K562 (cell line): ENCODE data around the gene CRABP2. TPM values are rescaled to one million over a fixed set of nuclear protein-coding genes. Genes with fewer than 3 reads are reported as not detected.

Experiments
- BRD4 ChIP-seq: fragments of 200-600 bp; sonication (generic); IDR thresholded peaks from 2 replicates; pipeline ENCODE4 v1.6.1; 2017; ENCODE audit warnings: inconsistent platforms
- CBFA2T2 ChIP-seq: fragments of 450-650 bp; conservative IDR thresholded peaks from 2 replicates; pipeline ENCODE4 v1.6.1; 2017; ENCODE audit warnings: mild to moderate bottlenecking
- CBX1 ChIP-seq: sonication (generic); IDR thresholded peaks from 2 replicates; pipeline ENCODE4 v1.6.1; 2016; ENCODE audit warnings: antibody characterized with exemption, low read depth, mild to moderate bottlenecking
- CHD1 ChIP-seq: fragments of 200-600 bp; sonication (generic); IDR thresholded peaks from one replicate; pipeline ENCODE4 v1.6.1; 2012; ENCODE audit warnings: mild to moderate bottlenecking, moderate library complexity, low read length, inconsistent platforms
- ETV5 ChIP-seq: sonication (generic); formaldehyde crosslinking; IDR thresholded peaks from 2 replicates; pipeline ENCODE4 v1.4.0; 2020; ENCODE audit warnings: low read depth, mild to moderate bottlenecking, missing genetic modification reagents
- FIP1L1 ChIP-seq: fragments of 200-400 bp; formaldehyde crosslinking; IDR thresholded peaks from 2 replicates; pipeline ENCODE4 v1.6.1; 2018; ENCODE audit warnings: mild to moderate bottlenecking, low read depth, low read length; ENCODE audit not compliant: poor library complexity, severe bottlenecking
- LCOR ChIP-seq: sonication (generic); formaldehyde crosslinking; IDR thresholded peaks from 2 replicates; pipeline ENCODE4 v1.8.0; 2022; ENCODE audit warnings: mild to moderate bottlenecking, missing genetic modification reagents
- MAFG ChIP-seq: fragments of 450-650 bp; conservative IDR thresholded peaks from 2 replicates; pipeline ENCODE4 v1.6.1; 2016; ENCODE audit warnings: missing genetic modification characterization, missing compliant biosample characterization
- MCM2 ChIP-seq: fragments of 450-650 bp; IDR thresholded peaks from 2 replicates; pipeline ENCODE4 v1.6.1; 2017; ENCODE audit warnings: low read depth, mild to moderate bottlenecking
- PRPF4 ChIP-seq: fragments of 200-400 bp; formaldehyde crosslinking; IDR thresholded peaks from one replicate; pipeline ENCODE4 v1.6.1; 2017; ENCODE audit warnings: low read length, low read depth, mild to moderate bottlenecking; ENCODE audit not compliant: insufficient read depth, poor library complexity, severe bottlenecking
- SIN3A ChIP-seq, 2 experiments: fragments of 150-350 bp in 1 of 2; IDR thresholded peaks; 2 replicates each; pipeline ENCODE4 v1.6.1; 2011 to 2016; ENCODE audit warnings: borderline replicate concordance in 2 of 2, low read depth in 2 of 2, low read length in 2 of 2, mild to moderate bottlenecking in 2 of 2, moderate library complexity in 2 of 2; ENCODE audit not compliant: control insufficient read depth in 1 of 2
- SRSF1 ChIP-seq: fragments of 200-400 bp; formaldehyde crosslinking; IDR thresholded peaks from 2 replicates; pipeline ENCODE4 v1.6.1; 2017; ENCODE audit warnings: mild to moderate bottlenecking, low read depth, low read length, moderate library complexity
- TEAD1 ChIP-seq, 2 experiments: fragments of 450-650 bp in 1 of 2; sonication (generic) in 1 of 2; formaldehyde crosslinking; IDR thresholded peaks; 2 replicates each; pipeline versions ENCODE4 v1.4.0 to v1.8.0; 2020 to 2022; ENCODE audit warnings: mild to moderate bottlenecking in 2 of 2, missing genetic modification reagents in 1 of 2
- TSC22D4 ChIP-seq: fragments of 450-650 bp; IDR thresholded peaks from 2 replicates; pipeline ENCODE4 v1.6.1; 2016; ENCODE audit warnings: missing genetic modification characterization, missing biosample characterization, control low read depth
- U2AF1 ChIP-seq: fragments of 200-400 bp; formaldehyde crosslinking; optimal IDR thresholded peaks from 2 replicates; pipeline ENCODE3; 2017; ENCODE audit warnings: mild to moderate bottlenecking, low read depth, low read length, moderate library complexity
- ZNF146 ChIP-seq: IDR thresholded peaks from one replicate; pipeline ENCODE4 v1.6.1; 2018; ENCODE audit warnings: missing compliant biosample characterization; ENCODE audit not compliant: unreplicated experiment
- ZNF165 ChIP-seq: fragments of 250-450 bp; sonication (Bioruptor Pico); IDR thresholded peaks from 2 replicates; pipeline ENCODE4 v1.4.0; 2020; ENCODE audit warnings: borderline replicate concordance
- ZNF444 ChIP-seq: fragments of 250-450 bp; sonication (Bioruptor Pico); IDR thresholded peaks from 2 replicates; pipeline ENCODE4 v1.4.0; 2020; ENCODE audit warnings: mild to moderate bottlenecking, moderate library complexity
- ZNF707 ChIP-seq: fragments of 250-450 bp; sonication (Bioruptor Pico); conservative IDR thresholded peaks from 2 replicates; pipeline ENCODE4 v1.8.0; 2022; ENCODE audit warnings: inconsistent platforms, mild to moderate bottlenecking, moderate library complexity
- polyA plus RNA-seq, 8 experiments: library from polyadenylated mRNA; depleted of rRNA in 4 of 8; stranded (reverse) in 5 of 8; unstranded in 3 of 8; fragments of >200 nt; fragmentation: Nextera tagmentation in 2 of 8; fragmentation: Illumina TruSeq in 1 of 8; extraction: Ambion mirVana in 2 of 8; extraction: Trizol in 1 of 8; gene quantifications; 2 replicates each; pipeline versions ENCODE4 v1.2.1 to v1.2.3, GENCODE V29; 2011 to 2014; ENCODE audit warnings: inconsistent platforms in 1 of 8, missing spikeins in 1 of 8
- total RNA-seq, 7 experiments: library from RNA; depleted of rRNA in 6 of 7; stranded (reverse); fragments of >200 nt in 6 of 7; fragmentation: Illumina TruSeq in 2 of 7; extraction: Trizol in 2 of 7; gene quantifications; 2 replicates each; pipeline versions ENCODE4 v1.2.1 to v1.2.3, GENCODE V29; 2011 to 2021; ENCODE audit warnings: low replicate concordance in 1 of 7
- TF ChIP-seq, protein P1 (sequence below): fragments of 450-650 bp; formaldehyde crosslinking; IDR thresholded peaks from 2 replicates; pipeline ENCODE4 v1.4.0; 2020; ENCODE audit warnings: mild to moderate bottlenecking, mixed read lengths
- TF ChIP-seq, protein P2 (sequence below), 2 experiments: fragments of 450-650 bp; IDR thresholded peaks; 2 replicates each; pipeline ENCODE4 v1.6.1; 2016
- TF ChIP-seq, protein P3 (sequence below): fragments of 250-450 bp; sonication (Bioruptor Pico); IDR thresholded peaks from 2 replicates; pipeline ENCODE4 v1.8.0; 2022; ENCODE audit warnings: moderate library complexity, mild to moderate bottlenecking, inconsistent platforms

CRABP2 gene
- total and polyA plus RNA-seq, 9 of the 15 experiments (the other 6 are each of a cell fraction or from before 2014, with no cell fraction given), result 0.30 to 2.5 (median 0.82) TPM

DNA sequence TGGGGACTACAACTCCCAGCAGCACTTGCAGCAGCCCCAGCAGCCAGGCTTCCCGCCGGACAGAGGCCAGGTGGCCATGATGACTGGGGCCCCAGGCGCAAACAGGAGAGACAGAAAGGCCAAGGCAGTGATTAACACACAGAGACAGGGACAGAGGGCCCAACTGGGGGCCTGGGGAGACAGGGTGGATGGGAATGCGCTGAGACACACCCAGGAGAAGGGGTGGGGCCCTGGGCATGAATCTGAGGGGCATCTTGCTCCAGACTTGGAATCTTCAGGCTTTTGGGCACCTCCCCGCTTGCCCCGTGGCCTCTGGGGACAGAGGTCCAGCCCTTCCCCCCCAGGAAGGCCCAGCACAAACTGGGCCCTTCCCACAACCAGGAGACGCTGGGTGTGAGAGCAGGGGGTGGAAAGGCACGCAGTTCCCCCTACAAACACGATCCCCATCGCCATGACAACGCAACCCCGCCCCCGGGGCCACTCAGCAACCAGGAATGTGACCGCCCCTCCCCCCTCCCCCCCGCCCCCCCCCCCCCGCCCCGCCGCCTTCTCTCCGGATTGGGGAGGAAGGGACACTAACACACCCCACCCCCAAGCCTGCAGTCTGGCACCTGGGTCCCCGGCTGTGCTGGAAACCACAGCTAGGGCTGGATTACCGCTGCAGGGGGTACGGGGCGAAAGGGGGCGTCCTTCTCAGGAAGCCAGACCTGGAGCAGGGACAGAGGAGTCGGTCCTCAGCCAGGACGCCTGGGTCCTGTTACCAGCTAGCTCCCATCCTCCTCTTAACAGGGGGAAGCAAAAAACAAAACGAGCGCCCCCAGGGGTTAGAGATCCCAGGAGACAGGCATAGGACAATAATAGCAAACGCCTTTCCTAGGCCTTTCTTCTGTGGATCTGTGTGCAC lies 41.6 kb upstream of the CRABP2 start (continued):
- TF ChIP-seq CBX1, result no peak
- TF ChIP-seq, protein P1, sequence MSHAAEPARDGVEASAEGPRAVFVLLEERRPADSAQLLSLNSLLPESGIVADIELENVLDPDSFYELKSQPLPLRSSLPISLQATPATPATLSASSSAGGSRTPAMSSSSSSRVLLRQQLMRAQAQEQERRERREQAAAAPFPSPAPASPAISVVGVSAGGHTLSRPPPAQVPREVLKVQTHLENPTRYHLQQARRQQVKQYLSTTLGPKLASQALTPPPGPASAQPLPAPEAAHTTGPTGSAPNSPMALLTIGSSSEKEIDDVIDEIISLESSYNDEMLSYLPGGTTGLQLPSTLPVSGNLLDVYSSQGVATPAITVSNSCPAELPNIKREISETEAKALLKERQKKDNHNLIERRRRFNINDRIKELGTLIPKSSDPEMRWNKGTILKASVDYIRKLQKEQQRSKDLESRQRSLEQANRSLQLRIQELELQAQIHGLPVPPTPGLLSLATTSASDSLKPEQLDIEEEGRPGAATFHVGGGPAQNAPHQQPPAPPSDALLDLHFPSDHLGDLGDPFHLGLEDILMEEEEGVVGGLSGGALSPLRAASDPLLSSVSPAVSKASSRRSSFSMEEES (CRISPR knock-in tag), result no peak
- no peak for TF ChIP-seq SRSF1
- no peak for TF ChIP-seq LCOR (CRISPR knock-in tag)
- TF ChIP-seq ZNF165 (CRISPR knock-in tag), result no peak
- no peak for TF ChIP-seq ZNF707
- no peak for TF ChIP-seq PRPF4
- TF ChIP-seq CHD1, result no peak
- no peak for TF ChIP-seq FIP1L1
- TF ChIP-seq U2AF1, result no peak
- TF ChIP-seq MAFG (tag), result no peak
- TF ChIP-seq ZNF146 (CRISPR knock-in tag), result no peak
- no peak for TF ChIP-seq CBFA2T2
- peak; percentile 61 to 81; a peak in 2 of 4 replicates for TF ChIP-seq SIN3A (IDR thresholded peaks at IDR 0.05; ENCODE audit: borderline replicate concordance in 2 of 2, control insufficient read depth in 1 of 2, low read depth in 2 of 2, low read length in 2 of 2)
- TF ChIP-seq, protein P2, sequence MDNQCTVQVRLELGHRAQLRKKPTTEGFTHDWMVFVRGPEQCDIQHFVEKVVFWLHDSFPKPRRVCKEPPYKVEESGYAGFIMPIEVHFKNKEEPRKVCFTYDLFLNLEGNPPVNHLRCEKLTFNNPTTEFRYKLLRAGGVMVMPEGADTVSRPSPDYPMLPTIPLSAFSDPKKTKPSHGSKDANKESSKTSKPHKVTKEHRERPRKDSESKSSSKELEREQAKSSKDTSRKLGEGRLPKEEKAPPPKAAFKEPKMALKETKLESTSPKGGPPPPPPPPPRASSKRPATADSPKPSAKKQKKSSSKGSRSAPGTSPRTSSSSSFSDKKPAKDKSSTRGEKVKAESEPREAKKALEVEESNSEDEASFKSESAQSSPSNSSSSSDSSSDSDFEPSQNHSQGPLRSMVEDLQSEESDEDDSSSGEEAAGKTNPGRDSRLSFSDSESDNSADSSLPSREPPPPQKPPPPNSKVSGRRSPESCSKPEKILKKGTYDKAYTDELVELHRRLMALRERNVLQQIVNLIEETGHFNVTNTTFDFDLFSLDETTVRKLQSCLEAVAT (IDR thresholded peaks at IDR 0.05), result no peak
- TF ChIP-seq ETV5 (CRISPR knock-in tag), result no peak
- TF ChIP-seq TSC22D4 (tag), result no peak
- peak in 1 of 2 experiments; percentile 84; a peak in 1 of 4 replicates for TF ChIP-seq TEAD1 (CRISPR knock-in tag; IDR thresholded peaks at IDR 0.05)
- TF ChIP-seq, protein P3, sequence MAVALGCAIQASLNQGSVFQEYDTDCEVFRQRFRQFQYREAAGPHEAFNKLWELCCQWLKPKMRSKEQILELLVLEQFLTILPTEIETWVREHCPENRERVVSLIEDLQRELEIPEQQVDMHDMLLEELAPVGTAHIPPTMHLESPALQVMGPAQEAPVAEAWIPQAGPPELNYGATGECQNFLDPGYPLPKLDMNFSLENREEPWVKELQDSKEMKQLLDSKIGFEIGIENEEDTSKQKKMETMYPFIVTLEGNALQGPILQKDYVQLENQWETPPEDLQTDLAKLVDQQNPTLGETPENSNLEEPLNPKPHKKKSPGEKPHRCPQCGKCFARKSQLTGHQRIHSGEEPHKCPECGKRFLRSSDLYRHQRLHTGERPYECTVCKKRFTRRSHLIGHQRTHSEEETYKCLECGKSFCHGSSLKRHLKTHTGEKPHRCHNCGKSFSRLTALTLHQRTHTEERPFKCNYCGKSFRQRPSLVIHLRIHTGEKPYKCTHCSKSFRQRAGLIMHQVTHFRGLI (CRISPR knock-in tag), result no peak
- TF ChIP-seq MCM2, result no peak
- TF ChIP-seq BRD4, result no peak
- no peak for TF ChIP-seq ZNF444 (CRISPR knock-in tag)
